Vagina (tissue), 2 donors: Measurements from ENCODE around the gene SLC25A51. TPM values are rescaled to one million over a fixed set of nuclear protein-coding genes. Genes with fewer than 3 reads are reported as not detected.

Experiments
- DNase-seq, 2 donors: peaks; one replicate each; pipeline ENCODE4 v3.0.0-alpha.2; 2017; ENCODE audit errors: extremely low spot score in 2 of 2
- H3K27ac ChIP-seq: fragments of 200-600 bp; sonication (generic); one replicate; pipeline ENCODE4 v1.5.1; 2019
- H3K27me3 ChIP-seq: fragments of 200-600 bp; sonication (generic); one replicate; pipeline ENCODE4 v1.5.1; 2019
- H3K36me3 ChIP-seq, 2 donors: fragments of 200-600 bp; sonication (generic); one replicate each; pipeline ENCODE4 v1.5.1; 2017 to 2019
- H3K4me1 ChIP-seq: fragments of 200-600 bp; sonication (generic); one replicate; pipeline ENCODE4 v1.5.1; 2019
- H3K4me3 ChIP-seq, 2 donors: fragments of 200-600 bp; sonication (generic); 1 replicate in 1 of 2; 2 replicates in 1 of 2; pipeline ENCODE4 v1.5.1; 2016 to 2019
- H3K9me3 ChIP-seq: fragments of 200-600 bp; sonication (generic); one replicate; pipeline ENCODE4 v1.5.1; 2019
- POLR2A ChIP-seq, 2 donors: fragments of 450-650 bp; IDR thresholded peaks; one replicate each; pipeline ENCODE4 v1.6.1; 2017; ENCODE audit warnings: antibody characterized with exemption in 2 of 2, mild to moderate bottlenecking in 2 of 2, moderate library complexity in 2 of 2
- POLR2AphosphoS5 ChIP-seq, 2 donors: sonication (generic); formaldehyde crosslinking; IDR thresholded peaks; one replicate each; pipeline ENCODE4 v1.9.0; 2017; ENCODE audit warnings: antibody characterized with exemption in 2 of 2, mild to moderate bottlenecking in 2 of 2, low read depth in 1 of 2; ENCODE audit not compliant: insufficient read depth in 1 of 2
- intact Hi-C: fragments of 100-400 bp; cut with DNase I; formaldehyde crosslinking; loops from one replicate; pipeline ENCODE4 v1.15.1; 2023
- total RNA-seq: library from RNA; depleted of rRNA; stranded (reverse); fragments of >200 nt; gene quantifications from one replicate; pipeline ENCODE4 v1.2.3, GENCODE V29; 2016
- TF ChIP-seq, protein P1 (sequence below), 3 experiments: fragments of 450-650 bp in 2 of 3; fragments of 200-600 bp in 1 of 3; sonication (generic) in 1 of 3; IDR thresholded peaks; one replicate each; pipeline ENCODE4 v1.5.1; 2017 to 2019; ENCODE audit warnings: antibody characterized with exemption in 3 of 3, mild to moderate bottlenecking in 2 of 3, moderate library complexity in 2 of 3

The SLC25A51 gene
- total RNA-seq, 1 donor from 2014 or later, result 26.0 TPM

DNA sequence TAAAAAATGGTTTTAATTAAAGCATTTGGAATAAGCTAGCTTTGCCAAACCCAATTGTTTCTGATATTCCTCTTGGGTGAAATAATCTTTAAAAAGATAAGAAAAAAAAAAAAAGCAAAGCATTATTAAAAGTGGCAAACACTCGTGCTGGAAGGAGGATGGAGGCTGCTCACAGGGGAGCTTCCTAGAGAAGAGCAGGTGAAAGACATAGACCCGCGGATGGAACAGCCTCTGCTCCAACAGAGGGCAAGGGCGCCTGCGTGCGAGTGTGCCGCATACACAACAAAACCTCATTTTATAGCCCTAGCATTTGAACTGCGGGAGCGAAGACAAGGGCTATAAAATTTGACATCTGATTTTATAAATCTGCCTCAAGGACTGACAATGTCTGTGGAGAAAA is 33.4 kb upstream of the SLC25A51 start:
- H3K4me3 ChIP-seq, result no peak overlapping the region
- DNase-seq, result no peak
- H3K4me1 ChIP-seq, result peaks cover 24% of the 10 kb centered on the region
- no peak overlapping the region for H3K27ac ChIP-seq
- intact Hi-C loops, result loop anchor here (5.0 kb wide), 1 partner anchor 130 kb away; the partner anchor contains the start of gene SHB
- no peaks in the 10 kb centered on the region for H3K27me3 ChIP-seq
- no peaks in the 10 kb centered on the region for H3K36me3 ChIP-seq
- no peak for TF ChIP-seq POLR2AphosphoS5 (IDR thresholded peaks at IDR 0.05; ENCODE audit: insufficient read depth in 1 of 2, low read depth in 1 of 2)
- H3K9me3 ChIP-seq, result no peaks in the 10 kb centered on the region

DNA sequence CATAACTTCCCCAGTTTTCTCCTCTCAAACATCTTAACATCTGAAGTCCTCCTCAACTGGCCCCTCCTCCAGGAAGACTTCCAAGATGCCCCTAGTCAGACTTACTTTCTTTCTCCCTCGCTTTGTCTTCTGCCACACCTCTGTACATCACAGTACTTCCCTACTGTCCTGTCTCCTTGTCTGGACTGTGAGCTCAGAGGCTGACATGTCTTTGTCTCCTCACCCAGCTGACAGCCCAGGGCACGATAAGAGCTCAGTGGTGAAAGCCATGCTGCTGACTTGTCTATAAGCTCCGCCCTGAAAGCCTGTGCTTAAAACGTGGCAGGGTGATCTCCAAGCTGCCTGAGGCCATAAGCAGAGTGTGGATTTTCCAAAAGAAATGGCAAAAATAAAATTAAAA is 33.0 kb upstream of the SLC25A51 start:
- no peak for DNase-seq
- peaks cover 24% of the 10 kb centered on the region for H3K4me1 ChIP-seq
- H3K4me3 ChIP-seq, result no peak overlapping the region
- intact Hi-C loops, result loop anchor here (5.0 kb wide), 1 partner anchor 130 kb away; the partner anchor contains the start of gene SHB
- H3K36me3 ChIP-seq, result no peaks in the 10 kb centered on the region
- no peak overlapping the region for H3K27ac ChIP-seq
- no peaks in the 10 kb centered on the region for H3K27me3 ChIP-seq
- no peaks in the 10 kb centered on the region for H3K9me3 ChIP-seq
- TF ChIP-seq POLR2A (IDR thresholded peaks at IDR 0.05) (no peak), POLR2AphosphoS5 (IDR thresholded peaks at IDR 0.05; ENCODE audit: insufficient read depth in 1 of 2, low read depth in 1 of 2) (no peak)
- TF ChIP-seq, protein P1, sequence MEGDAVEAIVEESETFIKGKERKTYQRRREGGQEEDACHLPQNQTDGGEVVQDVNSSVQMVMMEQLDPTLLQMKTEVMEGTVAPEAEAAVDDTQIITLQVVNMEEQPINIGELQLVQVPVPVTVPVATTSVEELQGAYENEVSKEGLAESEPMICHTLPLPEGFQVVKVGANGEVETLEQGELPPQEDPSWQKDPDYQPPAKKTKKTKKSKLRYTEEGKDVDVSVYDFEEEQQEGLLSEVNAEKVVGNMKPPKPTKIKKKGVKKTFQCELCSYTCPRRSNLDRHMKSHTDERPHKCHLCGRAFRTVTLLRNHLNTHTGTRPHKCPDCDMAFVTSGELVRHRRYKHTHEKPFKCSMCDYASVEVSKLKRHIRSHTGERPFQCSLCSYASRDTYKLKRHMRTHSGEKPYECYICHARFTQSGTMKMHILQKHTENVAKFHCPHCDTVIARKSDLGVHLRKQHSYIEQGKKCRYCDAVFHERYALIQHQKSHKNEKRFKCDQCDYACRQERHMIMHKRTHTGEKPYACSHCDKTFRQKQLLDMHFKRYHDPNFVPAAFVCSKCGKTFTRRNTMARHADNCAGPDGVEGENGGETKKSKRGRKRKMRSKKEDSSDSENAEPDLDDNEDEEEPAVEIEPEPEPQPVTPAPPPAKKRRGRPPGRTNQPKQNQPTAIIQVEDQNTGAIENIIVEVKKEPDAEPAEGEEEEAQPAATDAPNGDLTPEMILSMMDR (IDR thresholded peaks at IDR 0.05), result no peak

DNA sequence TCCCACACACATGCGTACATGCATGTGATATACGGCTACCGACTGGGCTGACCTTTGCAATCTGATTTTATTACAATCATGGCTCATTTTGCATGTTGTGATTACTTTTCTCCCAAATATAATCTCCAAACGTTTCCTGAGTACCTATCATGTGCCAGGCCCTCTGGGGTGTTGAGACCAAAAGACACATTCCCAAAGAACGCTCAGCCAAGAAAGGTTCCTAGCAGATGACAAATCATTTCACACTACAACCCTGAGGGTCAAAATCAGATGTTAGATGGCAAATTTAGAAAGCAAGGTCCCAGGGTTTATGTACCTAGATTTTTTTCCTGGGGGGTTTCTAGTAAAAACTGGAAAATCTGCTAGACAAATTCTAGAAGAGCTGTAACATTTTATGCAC is 32.4 kb upstream of the SLC25A51 start:
- peaks cover 24% of the 10 kb centered on the region for H3K4me1 ChIP-seq
- TF ChIP-seq, protein P1 (IDR thresholded peaks at IDR 0.05), result no peak
- TF ChIP-seq POLR2A (IDR thresholded peaks at IDR 0.05) (no peak), POLR2AphosphoS5 (IDR thresholded peaks at IDR 0.05; ENCODE audit: insufficient read depth in 1 of 2, low read depth in 1 of 2) (no peak)
- no peak for DNase-seq
- H3K36me3 ChIP-seq, result no peaks in the 10 kb centered on the region
- H3K27me3 ChIP-seq, result no peaks in the 10 kb centered on the region
- intact Hi-C loops, result loop anchor here (5.0 kb wide), 1 partner anchor 131 kb away; the partner anchor contains the start of gene SHB
- no peak overlapping the region for H3K4me3 ChIP-seq
- H3K27ac ChIP-seq, result no peak overlapping the region
- no peaks in the 10 kb centered on the region for H3K9me3 ChIP-seq

DNA sequence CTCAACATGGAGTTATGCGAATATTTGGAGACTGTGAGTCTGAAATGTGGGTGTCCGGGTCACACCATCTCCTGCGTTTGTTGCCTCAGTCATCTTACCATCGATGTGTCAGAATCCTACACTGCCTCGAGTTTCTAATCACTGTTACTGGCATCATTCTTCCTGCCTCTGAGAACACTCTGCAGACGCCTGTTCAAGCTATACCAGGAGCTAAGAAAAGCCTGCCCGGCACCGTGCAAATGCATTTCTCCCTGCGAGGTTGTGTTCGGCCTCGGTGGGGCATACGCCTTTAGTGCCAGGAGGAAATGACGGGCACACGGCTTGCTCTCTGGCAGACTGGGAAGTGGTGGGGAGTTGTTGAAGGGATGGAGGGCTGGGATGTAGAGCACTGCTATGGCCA is 31.2 kb upstream of the SLC25A51 start:
- no peaks in the 10 kb centered on the region for H3K27me3 ChIP-seq
- H3K36me3 ChIP-seq, result no peaks in the 10 kb centered on the region
- no peaks in the 10 kb centered on the region for H3K9me3 ChIP-seq
- no peak overlapping the region for H3K4me3 ChIP-seq
- no peak for DNase-seq
- TF ChIP-seq, protein P1 (IDR thresholded peaks at IDR 0.05), result no peak
- TF ChIP-seq POLR2AphosphoS5 (IDR thresholded peaks at IDR 0.05; ENCODE audit: insufficient read depth in 1 of 2, low read depth in 1 of 2) (no peak), POLR2A (IDR thresholded peaks at IDR 0.05) (no peak)
- intact Hi-C loops, result loop anchor here (5.0 kb wide), 1 partner anchor 132 kb away; the partner anchor contains the start of gene SHB
- H3K4me1 ChIP-seq, result peaks cover 24% of the 10 kb centered on the region
- no peak overlapping the region for H3K27ac ChIP-seq

DNA sequence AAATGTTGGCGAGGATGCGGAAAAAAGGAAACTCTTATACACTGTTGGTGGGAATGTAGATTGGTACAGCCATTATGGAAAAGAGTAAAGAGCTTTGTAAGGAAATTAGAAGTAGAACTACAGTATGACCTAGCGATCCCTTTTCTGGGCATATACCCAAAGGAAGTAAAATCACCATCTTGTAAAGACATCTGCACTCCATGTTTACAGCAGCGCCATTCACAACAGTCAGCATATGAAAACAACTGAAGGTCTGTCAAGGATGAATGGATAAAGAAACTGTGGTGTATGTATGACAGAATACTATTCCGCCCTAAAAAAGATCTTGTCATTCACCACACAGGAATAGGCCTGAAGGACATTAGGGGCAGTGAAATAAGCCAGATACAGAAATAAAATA is 27.7 kb upstream of the SLC25A51 start:
- intact Hi-C loops, result no loop called here
- no peaks in the 10 kb centered on the region for H3K36me3 ChIP-seq
- peaks cover 18% of the 10 kb centered on the region for H3K4me1 ChIP-seq
- H3K27ac ChIP-seq, result no peak overlapping the region
- DNase-seq, result no peak
- TF ChIP-seq POLR2A (IDR thresholded peaks at IDR 0.05) (no peak), POLR2AphosphoS5 (IDR thresholded peaks at IDR 0.05; ENCODE audit: insufficient read depth in 1 of 2, low read depth in 1 of 2) (no peak)
- TF ChIP-seq, protein P1 (IDR thresholded peaks at IDR 0.05), result no peak
- no peaks in the 10 kb centered on the region for H3K9me3 ChIP-seq
- no peaks in the 10 kb centered on the region for H3K27me3 ChIP-seq
- H3K4me3 ChIP-seq, result no peak overlapping the region
